GM15510 (cell line): ENCODE data around the gene CFAP74.

ENCODE experiments used
- POLR2A ChIP-seq: IDR thresholded peaks from 3 replicates; pipeline ENCODE4 v1.6.1; 2011; ENCODE audit warnings: borderline replicate concordance; ENCODE audit not compliant: insufficient read length; ENCODE audit errors: extremely low read depth

CFAP74 gene

DNA sequence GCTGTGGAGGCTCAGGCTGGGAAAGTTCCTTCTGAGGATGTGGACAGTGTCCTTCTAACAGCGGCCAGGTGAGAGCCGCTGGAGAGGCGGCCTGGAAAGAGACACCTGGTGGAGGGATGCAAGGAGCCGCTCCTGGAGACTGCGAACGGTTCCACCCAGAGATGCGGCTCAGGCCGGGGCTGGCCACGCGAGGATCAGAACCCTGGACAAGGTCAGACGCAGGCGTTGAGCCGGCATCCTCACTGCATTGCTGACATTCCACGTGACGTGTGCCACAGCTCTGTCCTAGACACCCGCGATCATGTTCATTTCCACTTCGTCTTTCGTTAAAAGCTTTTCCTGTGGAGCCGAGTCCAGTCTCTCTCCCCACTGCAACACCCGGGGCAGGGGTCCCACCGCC, 28.8 kb downstream of the CFAP74 start:
- TF ChIP-seq POLR2A, result no peak

- no peak for TF ChIP-seq POLR2A
Measured at GRCh38 chr1:1973716-1974642, 29.6 kb downstream of the CFAP74 start.

DNA sequence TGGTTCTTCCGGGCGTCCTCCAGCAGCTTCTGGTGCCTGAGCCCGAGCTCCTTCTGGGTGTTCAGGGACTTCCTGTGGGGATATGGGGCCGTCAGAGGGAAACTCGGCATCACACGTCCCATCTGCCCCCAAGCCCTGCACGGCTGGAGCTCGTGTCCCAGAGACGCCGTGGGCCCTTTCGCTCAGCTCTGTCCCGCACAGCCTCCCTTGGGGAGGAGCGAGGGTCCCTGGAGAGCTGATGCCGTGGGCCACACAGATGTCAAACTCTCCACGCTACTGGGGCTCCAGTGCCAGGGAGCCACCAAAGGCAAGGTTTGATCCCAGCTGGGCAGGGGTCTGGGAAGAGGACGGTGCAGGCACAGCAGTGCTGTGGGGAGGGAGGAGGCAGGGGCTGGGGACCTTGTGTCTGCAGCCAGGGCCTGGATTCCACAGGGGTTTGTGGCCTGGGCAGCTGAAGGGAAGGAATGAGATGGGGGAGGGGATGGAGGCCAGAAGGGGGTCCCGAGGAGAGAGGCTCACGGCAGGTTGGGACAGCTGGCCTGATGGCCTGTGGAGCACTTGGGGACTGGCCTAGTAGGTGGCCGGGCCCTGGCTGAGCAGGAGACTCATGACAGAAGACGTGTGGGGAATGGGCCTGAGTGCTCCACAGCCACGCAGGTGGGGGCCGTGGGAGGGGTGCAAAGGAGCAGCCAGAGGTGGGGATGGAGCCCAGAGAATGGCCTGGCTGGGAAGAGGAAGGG, 30.4 kb downstream of the CFAP74 start:
- TF ChIP-seq POLR2A, result no peak

DNA sequence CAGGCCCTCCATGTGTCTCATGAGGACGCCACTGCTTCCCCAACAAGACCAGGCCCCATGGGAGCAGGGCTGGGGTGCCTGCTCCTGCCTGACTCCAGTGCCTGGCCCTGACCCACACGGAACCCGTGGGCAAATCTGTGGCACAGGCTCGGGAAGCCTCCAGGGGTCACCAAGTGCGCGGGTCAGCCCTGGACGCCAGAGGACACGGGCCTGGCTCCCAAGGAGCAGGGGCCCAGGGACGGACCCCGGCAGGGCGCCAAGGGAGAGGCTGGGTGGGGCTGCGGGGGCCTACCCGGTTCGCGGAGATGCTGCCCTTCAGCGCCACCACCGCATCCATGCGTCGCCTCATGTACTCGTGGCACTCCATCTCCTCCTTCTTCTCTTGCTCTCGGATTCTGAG, 31.9 kb downstream of the CFAP74 start:
- TF ChIP-seq POLR2A, result no peak

GRCh38 chr1:1971017-1971416, 32.6 kb downstream of the CFAP74 start:
- no peak for TF ChIP-seq POLR2A

DNA sequence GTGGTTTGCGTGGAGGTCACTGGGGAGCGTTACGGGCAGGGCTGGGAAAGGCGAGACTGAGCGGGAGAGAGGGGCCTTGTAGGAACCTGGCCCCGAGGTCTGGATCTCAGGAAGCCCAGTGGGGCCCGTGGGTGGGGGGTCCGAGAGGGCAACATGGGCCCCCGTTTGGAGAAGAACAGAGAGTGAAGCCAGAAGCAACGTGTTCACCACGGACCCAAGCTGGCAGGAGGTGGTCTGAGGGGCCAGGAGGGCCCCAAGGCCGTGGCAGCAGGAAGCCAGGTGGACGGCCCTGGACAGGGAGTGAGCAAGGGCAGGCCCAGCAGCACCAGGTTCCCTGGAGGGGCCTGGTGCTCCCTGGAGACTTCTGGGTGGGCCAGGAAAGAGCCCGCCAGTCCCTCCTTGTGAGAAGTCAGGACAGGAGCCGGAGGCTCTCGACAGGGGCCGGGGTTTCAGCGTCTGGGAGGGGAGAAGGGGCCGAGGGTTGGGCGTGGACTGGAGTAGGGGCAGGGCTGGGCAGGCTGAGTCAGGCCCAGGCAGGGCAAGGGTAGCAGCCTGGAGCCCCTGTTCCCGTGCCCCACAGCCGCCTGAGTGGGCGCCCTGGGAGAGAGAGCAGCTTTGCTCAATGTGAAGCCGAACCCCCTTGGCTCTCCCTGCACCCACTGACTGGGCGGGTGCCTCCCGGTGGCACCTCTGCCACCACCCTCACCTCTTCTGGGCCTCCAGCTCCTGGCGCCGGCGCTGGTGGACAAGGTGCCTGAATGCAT, 33.5 kb downstream of the CFAP74 start:
- TF ChIP-seq POLR2A, result no peak

GRCh38 chr1:1969505-1969900, 34.1 kb downstream of the CFAP74 start:
- no peak for TF ChIP-seq POLR2A

DNA sequence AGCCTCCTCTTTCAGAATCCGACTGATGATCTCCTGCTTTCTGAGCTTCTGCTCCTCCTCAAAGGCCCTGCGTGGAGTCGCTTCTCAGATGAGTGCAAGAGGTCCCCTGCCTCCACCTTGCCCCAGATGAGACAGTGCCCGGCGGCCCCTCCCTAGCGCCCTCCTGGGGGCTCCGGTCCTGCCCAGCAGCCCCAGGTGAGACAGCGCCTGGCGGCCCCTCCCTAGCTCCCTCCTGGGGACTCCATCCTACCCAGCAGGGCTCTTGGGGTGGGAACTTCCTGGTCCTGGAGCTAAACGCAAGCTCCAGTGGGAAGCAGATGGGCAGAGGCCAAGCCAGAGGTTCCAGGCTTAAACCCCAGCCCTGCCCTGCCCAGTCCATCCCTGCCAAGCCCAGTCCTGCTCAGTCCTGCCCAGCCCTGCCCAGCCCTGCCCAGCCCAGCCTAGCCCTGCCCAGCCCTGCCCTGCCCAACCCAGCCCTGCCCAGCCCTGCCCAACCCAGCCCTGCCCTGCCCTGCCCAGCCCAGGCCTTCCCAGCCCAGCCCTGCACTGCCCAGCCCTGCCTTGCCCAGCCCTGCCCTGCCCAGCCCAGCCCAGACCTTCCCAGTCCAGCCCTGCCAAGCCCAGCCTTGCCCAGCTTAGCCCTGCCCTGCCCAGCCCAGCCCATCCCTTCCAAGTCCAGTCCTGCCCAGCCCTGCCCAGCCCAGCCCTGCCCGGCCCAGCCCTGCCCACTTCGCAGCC, 34.6 kb downstream of the CFAP74 start:
- no peak for TF ChIP-seq POLR2A

DNA sequence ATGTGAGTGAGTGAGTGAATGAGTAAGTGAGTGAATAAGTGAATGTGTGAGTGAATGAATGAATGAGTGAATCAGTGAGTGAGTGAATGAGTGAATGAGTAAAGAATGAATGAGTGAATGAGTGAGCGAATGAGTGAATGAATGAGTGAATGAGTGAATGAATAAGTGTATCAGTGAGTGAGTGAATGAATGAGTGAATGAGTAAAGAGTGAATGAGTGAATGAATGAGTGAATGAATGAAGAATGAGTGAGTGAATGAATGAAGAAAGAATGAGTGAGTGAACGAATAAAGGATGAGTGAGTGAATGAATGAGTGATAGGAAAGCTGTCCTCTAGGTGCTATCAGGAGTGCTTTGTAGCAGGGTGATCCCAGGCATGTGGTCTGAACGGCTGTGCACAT, 35.7 kb downstream of the CFAP74 start:
- no peak for TF ChIP-seq POLR2A

GRCh38 chr1:1967151-1967550, 36.4 kb downstream of the CFAP74 start:
- TF ChIP-seq POLR2A, result no peak

GRCh38 chr1:1966071-1966740, 37.4 kb downstream of the CFAP74 start:
- no peak for TF ChIP-seq POLR2A

- TF ChIP-seq POLR2A, result no peak
Measured at GRCh38 chr1:1965546-1965945, 38.0 kb downstream of the CFAP74 start.

DNA sequence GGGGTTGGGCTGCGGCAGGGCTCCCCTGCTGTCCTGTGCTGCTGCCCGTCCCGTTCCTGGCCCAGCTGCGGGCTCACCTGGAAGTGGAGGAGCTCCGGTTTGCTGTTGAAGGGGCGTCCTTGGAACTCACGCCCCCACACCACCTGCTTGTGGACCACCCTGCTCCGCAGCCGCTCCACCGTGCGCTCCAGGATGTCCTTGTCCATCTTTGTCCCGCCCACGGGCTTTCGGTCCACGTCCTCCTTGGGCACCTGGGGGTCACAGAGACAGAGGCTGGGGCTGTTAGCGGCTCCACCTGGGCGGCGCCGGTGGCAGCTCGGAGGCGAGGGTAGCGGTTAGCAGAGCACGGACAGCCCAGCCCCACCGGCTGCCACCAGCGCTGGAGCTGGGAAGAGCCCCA, 38.8 kb downstream of the CFAP74 start:
- TF ChIP-seq POLR2A, result no peak

- no peak for TF ChIP-seq POLR2A
Measured at GRCh38 chr1:1963570-1963969, 40.0 kb downstream of the CFAP74 start.
